ENCODE data around the gene AOC2.
A peak's percentile ranks its signal among the peaks of the same experiment; 100 is the strongest.

The AOC2 gene

DNA sequence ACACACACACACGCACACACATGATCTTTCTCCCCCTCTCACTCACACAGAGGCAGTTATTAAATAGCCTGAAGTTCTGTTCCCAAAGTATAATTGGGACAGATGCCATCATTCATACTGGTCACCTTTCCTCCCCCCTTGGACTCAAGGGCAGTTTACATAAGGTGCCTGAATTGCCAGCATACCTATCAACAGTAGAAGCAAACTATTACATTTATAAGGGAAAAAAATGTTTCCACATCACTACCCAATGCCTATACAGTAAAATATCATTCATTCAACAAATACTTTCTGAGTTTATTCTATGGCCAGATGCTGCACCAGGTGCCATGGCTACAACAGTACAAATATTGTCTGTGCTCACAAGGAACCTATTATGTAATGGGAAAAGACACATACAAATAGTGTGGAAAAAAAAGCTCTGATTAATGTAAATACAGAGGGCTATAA is 39.4 kb upstream of the AOC2 start:
- H3K27ac ChIP-seq (ENCODE audit: poor library complexity, severe bottlenecking), result no peak overlapping the region
- DNase-seq (ENCODE audit: low spot score) (no peak), ATAC-seq (ENCODE audit: low read depth) (no peak)
- H3K4me3 ChIP-seq (ENCODE audit: severe bottlenecking), result no peak overlapping the region
- H3K36me3 ChIP-seq (ENCODE audit: low read depth), result peaks cover 5% of the 10 kb centered on the region
- TF ChIP-seq, protein P1, sequence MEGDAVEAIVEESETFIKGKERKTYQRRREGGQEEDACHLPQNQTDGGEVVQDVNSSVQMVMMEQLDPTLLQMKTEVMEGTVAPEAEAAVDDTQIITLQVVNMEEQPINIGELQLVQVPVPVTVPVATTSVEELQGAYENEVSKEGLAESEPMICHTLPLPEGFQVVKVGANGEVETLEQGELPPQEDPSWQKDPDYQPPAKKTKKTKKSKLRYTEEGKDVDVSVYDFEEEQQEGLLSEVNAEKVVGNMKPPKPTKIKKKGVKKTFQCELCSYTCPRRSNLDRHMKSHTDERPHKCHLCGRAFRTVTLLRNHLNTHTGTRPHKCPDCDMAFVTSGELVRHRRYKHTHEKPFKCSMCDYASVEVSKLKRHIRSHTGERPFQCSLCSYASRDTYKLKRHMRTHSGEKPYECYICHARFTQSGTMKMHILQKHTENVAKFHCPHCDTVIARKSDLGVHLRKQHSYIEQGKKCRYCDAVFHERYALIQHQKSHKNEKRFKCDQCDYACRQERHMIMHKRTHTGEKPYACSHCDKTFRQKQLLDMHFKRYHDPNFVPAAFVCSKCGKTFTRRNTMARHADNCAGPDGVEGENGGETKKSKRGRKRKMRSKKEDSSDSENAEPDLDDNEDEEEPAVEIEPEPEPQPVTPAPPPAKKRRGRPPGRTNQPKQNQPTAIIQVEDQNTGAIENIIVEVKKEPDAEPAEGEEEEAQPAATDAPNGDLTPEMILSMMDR (IDR thresholded peaks at IDR 0.05; ENCODE audit: poor library complexity, severe bottlenecking), result no peak
- H3K27me3 ChIP-seq (ENCODE audit: insufficient read depth, poor library complexity, severe bottlenecking), result no peaks in the 10 kb centered on the region
- H3K9me3 ChIP-seq (ENCODE audit: severe bottlenecking), result no peaks in the 10 kb centered on the region
- H3K4me1 ChIP-seq (ENCODE audit: insufficient read depth, poor library complexity, severe bottlenecking), result no peaks in the 10 kb centered on the region

DNA sequence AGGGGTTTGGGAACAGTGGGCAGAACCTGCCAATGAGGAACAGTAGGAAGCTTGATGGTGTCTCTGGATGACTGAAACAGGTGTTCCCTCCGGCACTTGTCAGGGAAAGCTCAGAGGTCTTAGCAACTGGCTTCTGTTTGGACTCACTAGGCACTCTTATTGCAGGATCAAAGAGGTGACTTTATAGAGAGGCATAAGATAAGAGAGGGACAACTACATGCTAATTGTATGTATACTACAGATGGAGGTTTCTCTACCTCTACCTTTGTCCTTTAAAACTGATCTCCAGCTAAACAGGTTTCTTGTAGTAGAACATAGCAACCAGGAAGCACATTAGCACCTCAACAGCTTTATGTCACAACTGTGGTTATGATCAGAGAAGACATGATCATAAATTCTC is 38.1 kb upstream of the AOC2 start:
- Histone ChIP-seq H3K4me3 (ENCODE audit: severe bottlenecking) (no peak overlapping the region), H3K9me3 (ENCODE audit: severe bottlenecking) (no peaks in the 10 kb centered on the region), H3K27me3 (ENCODE audit: insufficient read depth, poor library complexity, severe bottlenecking) (no peaks in the 10 kb centered on the region), H3K27ac (ENCODE audit: poor library complexity, severe bottlenecking) (no peak overlapping the region), H3K36me3 (ENCODE audit: low read depth) (peaks cover 18% of the 10 kb centered on the region), H3K4me1 (ENCODE audit: insufficient read depth, poor library complexity, severe bottlenecking) (no peaks in the 10 kb centered on the region)
- DNase-seq (ENCODE audit: low spot score) (no peak), ATAC-seq (ENCODE audit: low read depth) (no peak)
- TF ChIP-seq, protein P1 (IDR thresholded peaks at IDR 0.05; ENCODE audit: poor library complexity, severe bottlenecking), result no peak

DNA sequence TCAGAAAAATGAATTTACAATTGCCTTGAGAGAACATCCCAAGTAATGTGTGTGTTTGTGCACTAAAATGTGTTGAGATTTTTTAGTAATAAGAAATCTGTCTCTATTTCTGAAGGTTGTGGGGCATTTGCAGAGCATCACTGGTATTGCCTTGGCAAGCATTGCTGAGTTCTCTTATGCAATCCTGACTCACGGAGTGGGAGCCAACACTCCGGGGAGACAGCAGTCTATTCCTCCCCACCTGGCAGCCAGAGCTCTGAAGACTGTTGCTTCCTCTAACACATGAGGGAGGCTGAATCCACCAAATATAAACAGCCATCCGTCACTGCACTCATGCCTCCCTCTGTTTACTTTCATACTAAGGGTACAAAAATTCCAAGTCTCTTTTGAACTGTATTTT is 35.1 kb upstream of the AOC2 start:
- DNase-seq (ENCODE audit: low spot score) (no peak), ATAC-seq (ENCODE audit: low read depth) (peak; percentile 76)
- H3K36me3 ChIP-seq (ENCODE audit: low read depth), result peaks cover 39% of the 10 kb centered on the region
- H3K4me3 ChIP-seq (ENCODE audit: severe bottlenecking), result no peak overlapping the region
- TF ChIP-seq, protein P1 (IDR thresholded peaks at IDR 0.05; ENCODE audit: poor library complexity, severe bottlenecking), result no peak
- H3K4me1 ChIP-seq (ENCODE audit: insufficient read depth, poor library complexity, severe bottlenecking), result no peaks in the 10 kb centered on the region
- no peaks in the 10 kb centered on the region for H3K9me3 ChIP-seq (ENCODE audit: severe bottlenecking)
- no peak overlapping the region for H3K27ac ChIP-seq (ENCODE audit: poor library complexity, severe bottlenecking)
- H3K27me3 ChIP-seq (ENCODE audit: insufficient read depth, poor library complexity, severe bottlenecking), result no peaks in the 10 kb centered on the region

DNA sequence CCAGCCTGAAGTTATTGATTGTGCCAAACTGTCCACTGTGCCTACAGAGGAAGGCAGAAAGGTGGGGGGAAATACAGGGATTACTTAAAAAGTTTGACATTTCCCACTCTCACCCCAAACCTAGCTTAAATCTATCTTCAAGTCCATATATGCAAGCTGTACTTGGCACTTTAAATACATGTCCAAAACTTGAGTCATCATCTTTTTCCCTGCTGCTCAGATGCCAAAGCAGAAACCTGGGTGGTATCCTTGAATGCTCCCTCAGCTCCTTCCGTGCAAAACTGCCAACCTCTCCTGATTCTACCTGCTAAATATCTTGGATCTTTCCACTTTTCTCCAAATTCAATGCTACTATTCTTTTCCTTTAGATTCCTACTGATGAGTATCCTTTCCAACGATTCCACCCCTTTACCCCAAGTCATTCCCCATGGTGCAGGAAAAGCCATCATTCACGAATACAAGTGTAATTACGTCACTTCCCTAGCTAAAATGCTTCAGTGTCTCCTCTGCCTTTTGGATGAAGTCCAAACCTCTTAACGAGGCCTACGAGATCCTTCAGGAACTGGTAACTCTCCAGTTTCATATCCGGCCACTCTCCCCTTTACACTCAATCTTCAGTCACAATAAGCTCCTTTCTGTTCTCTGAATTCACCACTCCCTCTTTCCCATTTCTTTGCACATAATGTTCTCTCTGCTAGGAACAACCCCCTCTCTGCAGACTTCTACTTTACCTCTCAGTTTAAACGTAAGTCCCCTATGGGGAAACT is 29.6 kb upstream of the AOC2 start:
- no peaks in the 10 kb centered on the region for H3K27me3 ChIP-seq (ENCODE audit: insufficient read depth, poor library complexity, severe bottlenecking)
- H3K4me3 ChIP-seq (ENCODE audit: severe bottlenecking), result no peak overlapping the region
- TF ChIP-seq, protein P1 (IDR thresholded peaks at IDR 0.05; ENCODE audit: poor library complexity, severe bottlenecking), result no peak
- H3K9me3 ChIP-seq (ENCODE audit: severe bottlenecking), result no peaks in the 10 kb centered on the region
- peaks cover 90% of the 10 kb centered on the region for H3K36me3 ChIP-seq (ENCODE audit: low read depth)
- no peak for DNase-seq (ENCODE audit: low spot score)
- peak overlapping the region; percentile 61 for H3K27ac ChIP-seq (ENCODE audit: poor library complexity, severe bottlenecking)
- peak; percentile 27; the same call in 1 of the 3 replicates for ATAC-seq (ENCODE audit: low read depth)
- peaks cover 4% of the 10 kb centered on the region for H3K4me1 ChIP-seq (ENCODE audit: insufficient read depth, poor library complexity, severe bottlenecking)

DNA sequence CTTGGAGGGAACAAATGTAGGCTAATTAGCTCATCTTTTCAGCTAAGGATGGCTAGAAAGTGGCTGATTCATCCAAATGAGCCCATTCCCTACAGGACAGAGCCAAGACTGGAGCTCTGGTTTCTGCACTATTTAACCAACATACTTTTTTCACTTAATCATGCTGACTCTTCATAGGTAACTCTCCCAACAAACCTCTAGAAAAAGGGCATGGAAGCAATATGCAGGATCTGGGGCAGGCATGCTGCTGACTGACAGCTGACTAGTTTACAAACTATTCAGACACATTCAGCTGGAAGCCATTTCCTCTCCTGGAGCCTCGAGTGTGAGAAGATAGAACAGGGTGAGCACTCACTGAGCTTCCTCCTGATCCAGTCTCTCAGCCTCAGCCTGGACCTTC is 26.5 kb upstream of the AOC2 start:
- peaks cover 5% of the 10 kb centered on the region for H3K4me1 ChIP-seq (ENCODE audit: insufficient read depth, poor library complexity, severe bottlenecking)
- no peak for ATAC-seq (ENCODE audit: low read depth)
- no peak for DNase-seq (ENCODE audit: low spot score)
- H3K27me3 ChIP-seq (ENCODE audit: insufficient read depth, poor library complexity, severe bottlenecking), result no peaks in the 10 kb centered on the region
- no peaks in the 10 kb centered on the region for H3K9me3 ChIP-seq (ENCODE audit: severe bottlenecking)
- no peak overlapping the region for H3K27ac ChIP-seq (ENCODE audit: poor library complexity, severe bottlenecking)
- TF ChIP-seq, protein P1 (IDR thresholded peaks at IDR 0.05; ENCODE audit: poor library complexity, severe bottlenecking), result no peak
- H3K4me3 ChIP-seq (ENCODE audit: severe bottlenecking), result no peak overlapping the region
- H3K36me3 ChIP-seq (ENCODE audit: low read depth), result peaks cover 99% of the 10 kb centered on the region
